Adrenal gland (tissue), 12 donors: Measurements from ENCODE around the gene KIFC3. TPM values are rescaled to one million over a fixed set of nuclear protein-coding genes. Genes with fewer than 3 reads are reported as not detected.

ENCODE experiments used
- DNase-seq, 7 donors: peaks; one replicate each; pipeline ENCODE4 v3.0.0-alpha.2; 2019 to 2020
- H3K27ac ChIP-seq, 5 donors: fragments of 200-600 bp; sonication (generic) in 4 of 5; 1 replicate in 3 of 5; 2 replicates in 2 of 5; pipeline versions ENCODE4 v1.5.1 to v1.8.0; 2016 to 2020; ENCODE audit warnings: mild to moderate bottlenecking in 1 of 5
- H3K27me3 ChIP-seq: fragments of 200-600 bp; 2 replicates; pipeline ENCODE4 v1.8.0; 2021
- H3K36me3 ChIP-seq, 2 donors: fragments of 200-600 bp; replicated peaks in 1 of 2; 1 replicate in 1 of 2; 2 replicates in 1 of 2; pipeline versions ENCODE4 v1.5.1 to v1.8.0; 2018 to 2022
- H3K4me1 ChIP-seq, 2 donors: fragments of 200-600 bp; replicated peaks in 1 of 2; 1 replicate in 1 of 2; 2 replicates in 1 of 2; pipeline versions ENCODE4 v1.5.1 to v1.8.0; 2018 to 2021
- H3K4me3 ChIP-seq, 4 donors: fragments of 200-600 bp; sonication (generic) in 3 of 4; one replicate each; pipeline ENCODE4 v1.5.1; 2016 to 2018
- H3K9me3 ChIP-seq, 3 donors: fragments of 200-600 bp; sonication (generic) in 1 of 3; replicated peaks in 1 of 3; 1 replicate in 2 of 3; 2 replicates in 1 of 3; pipeline versions ENCODE4 v1.5.1 to v1.8.0; 2016 to 2021
- CTCF ChIP-seq, 6 experiments: fragments of 450-650 bp in 4 of 6; fragments of 200-600 bp in 2 of 6; sonication (generic) in 1 of 6; IDR thresholded peaks; 1 replicate in 5 of 6; 2 replicates in 1 of 6; pipeline versions ENCODE4 v1.5.1 to v1.8.0; 2016 to 2021; ENCODE audit warnings: antibody characterized with exemption in 6 of 6, mild to moderate bottlenecking in 2 of 6, moderate library complexity in 1 of 6
- POLR2A ChIP-seq, 2 donors: fragments of 450-650 bp; IDR thresholded peaks; one replicate each; pipeline ENCODE4 v1.6.1; 2017; ENCODE audit warnings: antibody characterized with exemption in 2 of 2, mild to moderate bottlenecking in 2 of 2, moderate library complexity in 1 of 2
- WGBS, 4 donors: extraction: QIAGEN DNeasy Blood & Tissue Kit in 2 of 4; methylation state at CpG; one replicate each; pipeline versions ENCODE4 v1.1.5 to v1.1.7; 2013 to 2017; 5-methylcytosine and 5-hydroxymethylcytosine counted together
- intact Hi-C, 2 donors: fragments of 100-400 bp; cut with DNase I; formaldehyde crosslinking; loops; one replicate each; pipeline versions ENCODE4 v1.14.1 to v1.15.0; 2022 to 2023
- polyA plus RNA-seq, 3 donors: library from polyadenylated mRNA; stranded (reverse); fragments of 200-250 nt in 2 of 3; fragments of 350-450 nt in 1 of 3; fragmentation: Illumina TruSeq in 1 of 3; extraction: RNeasy Lipid Tissue Mini Kit (QIAGEN cat#74804) in 1 of 3; gene quantifications; one replicate each; pipeline ENCODE4 v1.2.3, GENCODE V29; 2013 to 2014
- total RNA-seq, 9 donors: library from RNA; depleted of rRNA in 4 of 9; stranded (reverse); fragments of >200 nt in 4 of 9; fragments of 120-200 nt in 1 of 9; fragmentation: NEBNext Ultra II Directional in 1 of 9; extraction: Animal tissue kit (Norgen Biotek cat#: 25700) in 1 of 9; gene quantifications; one replicate each; pipeline versions ENCODE4 v1.1.0 to v1.2.4, GENCODE V29; 2013 to 2023
- donor health status: healthy with polysubstance abuse.
- donor health status: Bipolar disorder and iron deficiency.
- donor health status: DM: yes; HTN: yes; CAD: no.
- donor health status: DM: no; HTN: no; CAD: no.
- donor health status: DM: no; HTN: no; CAD: no.
- donor health status: DM: yes; HTN: yes; CAD: no.

Gene KIFC3
- total and polyA plus RNA-seq, 12 donors, result 15.5 to 130 (median 60.0) TPM

- no peaks in the 10 kb centered on the region for H3K9me3 ChIP-seq
- WGBS, 4 donors, result 26 to 57% (median 41%) methylated on average over 4 to 14 of the region's 14 CpGs
- peak; percentile 72 to 94 (median 88) for DNase-seq
- peaks cover 4 to 34% of the 10 kb centered on the region in 2 donors for H3K4me1 ChIP-seq
- H3K4me3 ChIP-seq, result no peak overlapping the region
- no peaks in the 10 kb centered on the region for H3K36me3 ChIP-seq
- H3K27me3 ChIP-seq, result no peaks in the 10 kb centered on the region
- intact Hi-C loops, result no loop called here
- peak overlapping the region in 3 of 5 donors; percentile 3 to 65 (median 61) for H3K27ac ChIP-seq
- no peak for TF ChIP-seq CTCF (IDR thresholded peaks at IDR 0.05)
- peak in 1 of 2 donors; percentile 45 for TF ChIP-seq POLR2A (IDR thresholded peaks at IDR 0.05)
Observed at GRCh38 chr16:57810197-57811031, 8.1 kb upstream of the KIFC3 start.

GRCh38 chr16:57809276-57810196 is 7.2 kb upstream of the KIFC3 start:
- DNase-seq, result peak in 1 of 7 donors; percentile 16
- TF ChIP-seq CTCF (IDR thresholded peaks at IDR 0.05) (no peak), POLR2A (IDR thresholded peaks at IDR 0.05) (no peak)

GRCh38 chr16:57808589-57809228 is 6.4 kb upstream of the KIFC3 start:
- Histone ChIP-seq H3K36me3 (no peaks in the 10 kb centered on the region), H3K27ac (peak overlapping the region in 3 of 5 donors; percentile 8 to 50 (median 9)), H3K4me3 (no peak overlapping the region), H3K4me1 (peaks cover 4 to 41% of the 10 kb centered on the region in 2 donors), H3K27me3 (no peaks in the 10 kb centered on the region), H3K9me3 (no peaks in the 10 kb centered on the region)
- WGBS, 4 donors, result 45 to 71% (median 50%) methylated on average over 2 of the region's 2 CpGs
- no peak for TF ChIP-seq POLR2A (IDR thresholded peaks at IDR 0.05)
- no peak for TF ChIP-seq CTCF (IDR thresholded peaks at IDR 0.05)
- DNase-seq, result no peak
- intact Hi-C loops, result no loop called here

More at GRCh38 chr16:57809276-57810196, 7.2 kb upstream of the KIFC3 start:
- H3K27me3 ChIP-seq, result no peaks in the 10 kb centered on the region
- H3K4me3 ChIP-seq, result no peak overlapping the region
- WGBS, 4 donors, result 89 to 93% (median 91%) methylated on average over 13 to 15 of the region's 15 CpGs
- no peaks in the 10 kb centered on the region for H3K9me3 ChIP-seq
- H3K27ac ChIP-seq, result peak overlapping the region in 2 of 5 donors; percentile 61 to 65
- H3K4me1 ChIP-seq, result peaks cover 4 to 37% of the 10 kb centered on the region in 2 donors
- intact Hi-C loops, result no loop called here
- H3K36me3 ChIP-seq, result no peaks in the 10 kb centered on the region
